Neural progenitor cell (in vitro differentiated cells): ENCODE results near the gene GLRX3.

ENCODE experiments used
- EZH2 ChIP-seq: fragments of 200-600 bp; sonication (generic); IDR thresholded peaks from 2 replicates; pipeline ENCODE4 v1.6.1; 2017; ENCODE audit warnings: antibody characterized with exemption, mild to moderate bottlenecking, moderate library complexity
- TF ChIP-seq, protein P1 (sequence below): fragments of 200-600 bp; sonication (generic); IDR thresholded peaks from 2 replicates; pipeline ENCODE4 v1.5.1; 2017; ENCODE audit warnings: antibody characterized with exemption, mild to moderate bottlenecking

DNA sequence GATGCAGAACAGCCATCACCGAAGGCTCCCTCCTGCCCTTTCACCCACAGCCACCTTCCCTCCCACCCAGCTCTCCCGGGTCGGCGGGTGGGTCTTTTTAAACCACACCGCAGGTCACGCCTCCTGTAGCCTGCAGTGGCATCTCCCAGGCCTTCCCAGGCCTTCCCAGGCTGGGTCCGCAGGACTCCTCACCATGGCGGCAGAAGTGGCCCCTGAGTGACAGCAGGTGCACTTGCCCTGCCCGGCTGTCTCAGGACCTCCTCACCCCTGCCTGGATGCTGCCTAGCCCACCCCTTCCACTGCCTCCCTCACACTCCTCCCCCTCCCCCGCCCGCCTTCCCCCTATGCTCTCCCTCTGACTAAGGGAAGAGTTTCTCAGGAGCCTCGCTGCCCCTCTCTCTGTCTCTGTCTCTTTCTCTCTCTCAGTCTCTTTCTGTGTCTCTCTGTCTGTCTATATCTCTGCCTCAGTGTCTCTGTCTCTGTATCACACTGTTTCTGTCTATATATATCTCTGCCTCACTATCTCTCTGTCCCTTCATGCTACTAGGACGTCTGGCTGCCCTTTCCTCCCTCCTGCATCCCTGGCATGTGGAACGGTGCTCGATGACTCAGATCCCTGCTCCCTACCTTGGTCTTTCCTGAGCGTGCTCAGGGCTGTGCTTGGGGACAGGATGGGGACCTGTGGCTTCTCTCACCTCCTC, 57.5 kb downstream of the GLRX3 start:
- TF ChIP-seq, protein P1, sequence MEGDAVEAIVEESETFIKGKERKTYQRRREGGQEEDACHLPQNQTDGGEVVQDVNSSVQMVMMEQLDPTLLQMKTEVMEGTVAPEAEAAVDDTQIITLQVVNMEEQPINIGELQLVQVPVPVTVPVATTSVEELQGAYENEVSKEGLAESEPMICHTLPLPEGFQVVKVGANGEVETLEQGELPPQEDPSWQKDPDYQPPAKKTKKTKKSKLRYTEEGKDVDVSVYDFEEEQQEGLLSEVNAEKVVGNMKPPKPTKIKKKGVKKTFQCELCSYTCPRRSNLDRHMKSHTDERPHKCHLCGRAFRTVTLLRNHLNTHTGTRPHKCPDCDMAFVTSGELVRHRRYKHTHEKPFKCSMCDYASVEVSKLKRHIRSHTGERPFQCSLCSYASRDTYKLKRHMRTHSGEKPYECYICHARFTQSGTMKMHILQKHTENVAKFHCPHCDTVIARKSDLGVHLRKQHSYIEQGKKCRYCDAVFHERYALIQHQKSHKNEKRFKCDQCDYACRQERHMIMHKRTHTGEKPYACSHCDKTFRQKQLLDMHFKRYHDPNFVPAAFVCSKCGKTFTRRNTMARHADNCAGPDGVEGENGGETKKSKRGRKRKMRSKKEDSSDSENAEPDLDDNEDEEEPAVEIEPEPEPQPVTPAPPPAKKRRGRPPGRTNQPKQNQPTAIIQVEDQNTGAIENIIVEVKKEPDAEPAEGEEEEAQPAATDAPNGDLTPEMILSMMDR: no peak
- TF ChIP-seq EZH2: no peak
